H1 (cell line): ENCODE results near the gene TSPAN15. TPM values are rescaled to one million over a fixed set of nuclear protein-coding genes. Genes with fewer than 3 reads are reported as not detected.

Experiments used
- CTCF ChIA-PET: fragments of 300-600 bp; sonication (Branson Sonifier 250); formaldehyde crosslinking; loops from one replicate; lab custom pipeline; 2021; ENCODE audit not compliant: partially characterized antibody; lab: Charles Lee
- POLR2A ChIA-PET: fragments of 300-600 bp; sonication (Branson Sonifier 250); formaldehyde crosslinking; loops from one replicate; lab custom pipeline; 2021; ENCODE audit warnings: inconsistent platforms; ENCODE audit not compliant: partially characterized antibody; lab: Charles Lee
- DNase-seq, 2 experiments: peaks; one replicate each; pipeline versions ENCODE4 v3.0.0 to v3.0.0-alpha.2; 2010 to 2022; ENCODE audit warnings: low spot score in 2 of 2, low read depth in 1 of 2, mixed read lengths in 1 of 2
- FAIRE-seq: peaks from 2 replicates; lab custom pipeline; 2011; peaks lifted over from hg19 to GRCh38; lab: Jason Lieb, UNC
- H2AFZ ChIP-seq: 2 replicates; pipeline ENCODE4 v1.8.1; 2012; ENCODE audit warnings: low read length, inconsistent platforms
- H2AK5ac ChIP-seq: 2 replicates; pipeline ENCODE4 v1.6.1; 2013; ENCODE audit warnings: low read depth, low read length
- H2BK120ac ChIP-seq: replicated peaks from 2 replicates; pipeline ENCODE3; 2013; ENCODE audit warnings: low read depth, low read length, inconsistent platforms
- H2BK12ac ChIP-seq: 2 replicates; pipeline ENCODE4 v1.6.1; 2013; ENCODE audit warnings: low read depth, low read length
- H2BK15ac ChIP-seq: 2 replicates; pipeline ENCODE4 v1.6.1; 2013; ENCODE audit warnings: low read length
- H2BK20ac ChIP-seq: 2 replicates; pipeline ENCODE4 v1.6.1; 2013; ENCODE audit warnings: low read length
- H2BK5ac ChIP-seq: 2 replicates; pipeline ENCODE4 v1.6.1; 2013; ENCODE audit warnings: low read depth, low read length
- H3K14ac ChIP-seq: 2 replicates; pipeline ENCODE4 v1.6.1; 2013; ENCODE audit warnings: inconsistent platforms; ENCODE audit not compliant: insufficient read length
- H3K18ac ChIP-seq: 2 replicates; pipeline ENCODE4 v1.6.1; 2013; ENCODE audit warnings: low read length; ENCODE audit errors: extremely low read depth
- H3K23ac ChIP-seq: 2 replicates; pipeline ENCODE4 v1.6.1; 2013; ENCODE audit warnings: inconsistent platforms; ENCODE audit not compliant: insufficient read length
- H3K23me2 ChIP-seq: 2 replicates; pipeline ENCODE4 v1.6.1; 2013; ENCODE audit warnings: low read depth, low read length
- H3K27ac ChIP-seq: 2 replicates; pipeline ENCODE4 v1.6.1; 2011; ENCODE audit warnings: low read depth, low read length, inconsistent platforms
- H3K27me3 ChIP-seq, 4 experiments: replicated peaks in 1 of 4; 1 replicate in 1 of 4; 2 replicates in 3 of 4; pipeline versions ENCODE4 v1.6.1 to v1.8.1; 2011 to 2013; ENCODE audit warnings: low read length in 3 of 4, mild to moderate bottlenecking in 3 of 4, inconsistent platforms in 2 of 4, mixed read lengths in 2 of 4, moderate library complexity in 1 of 4; ENCODE audit not compliant: control insufficient read depth in 3 of 4, insufficient read depth in 3 of 4; ENCODE audit errors: extremely low read depth in 1 of 4
- H3K36me3 ChIP-seq, 4 experiments: 2 replicates each; pipeline versions ENCODE4 v1.6.1 to v1.8.1; 2011 to 2013; ENCODE audit warnings: mild to moderate bottlenecking in 4 of 4, low read length in 3 of 4, moderate library complexity in 2 of 4, control low read depth in 1 of 4, inconsistent platforms in 1 of 4; ENCODE audit not compliant: insufficient read depth in 4 of 4, control insufficient read depth in 2 of 4
- H3K4ac ChIP-seq: replicated peaks from 2 replicates; pipeline ENCODE3; 2013; ENCODE audit warnings: low read length, low read depth, mixed read lengths, inconsistent platforms; ENCODE audit not compliant: insufficient read length
- H3K4me1 ChIP-seq, 4 experiments: replicated peaks in 1 of 4; 1 replicate in 1 of 4; 2 replicates in 3 of 4; pipeline versions ENCODE4 v1.6.1 to v1.8.1; 2011 to 2013; ENCODE audit warnings: low read length in 3 of 4, inconsistent platforms in 2 of 4, mixed read lengths in 1 of 4; ENCODE audit not compliant: insufficient read depth in 4 of 4, control insufficient read depth in 3 of 4
- H3K4me2 ChIP-seq, 2 experiments: 2 replicates each; pipeline versions ENCODE4 v1.6.1 to v1.8.1; 2011 to 2013; ENCODE audit warnings: low read depth in 2 of 2, low read length in 2 of 2, control low read depth in 1 of 2, inconsistent platforms in 1 of 2, mild to moderate bottlenecking in 1 of 2; ENCODE audit not compliant: insufficient read depth in 1 of 2
- H3K4me3 ChIP-seq, 4 experiments: fragments of 200-600, 300-600 bp in 1 of 4; sonication (generic), shearing (Covaris generic), sonication (Bioruptor Twin) in 1 of 4; 2 replicates each; pipeline versions ENCODE4 v1.5.1 to v1.8.1; 2011 to 2016; ENCODE audit warnings: low read length in 4 of 4, low read depth in 3 of 4, control low read depth in 2 of 4, inconsistent platforms in 2 of 4, mild to moderate bottlenecking in 2 of 4, mixed read lengths in 1 of 4, moderate library complexity in 1 of 4; ENCODE audit not compliant: insufficient read depth in 2 of 4; ENCODE audit errors: extremely low read depth in 1 of 4
- H3K56ac ChIP-seq: replicated peaks from 2 replicates; pipeline ENCODE3; 2013; ENCODE audit warnings: low read depth, mild to moderate bottlenecking, mixed read lengths, low read length, inconsistent platforms; ENCODE audit not compliant: insufficient read length
- H3K79me1 ChIP-seq: 2 replicates; pipeline ENCODE4 v1.6.1; 2013; ENCODE audit warnings: low read depth, low read length, control low read depth
- H3K79me2 ChIP-seq, 2 experiments: 2 replicates each; pipeline versions ENCODE4 v1.6.1 to v1.8.1; 2012 to 2013; ENCODE audit warnings: low read length in 2 of 2, mild to moderate bottlenecking in 2 of 2, inconsistent platforms in 1 of 2; ENCODE audit not compliant: insufficient read depth in 2 of 2, control insufficient read depth in 1 of 2
- H3K9ac ChIP-seq, 4 experiments: replicated peaks in 1 of 4; 1 replicate in 1 of 4; 2 replicates in 3 of 4; pipeline versions ENCODE4 v1.6.1 to v1.8.1; 2011 to 2013; ENCODE audit warnings: low read depth in 3 of 4, low read length in 3 of 4, control low read depth in 2 of 4, mild to moderate bottlenecking in 2 of 4, moderate library complexity in 2 of 4, inconsistent platforms in 1 of 4; ENCODE audit errors: extremely low read depth in 1 of 4
- H3K9me3 ChIP-seq, 2 experiments: 2 replicates each; pipeline versions ENCODE4 v1.6.1 to v1.8.1; 2012 to 2013; ENCODE audit warnings: mild to moderate bottlenecking in 2 of 2, moderate library complexity in 2 of 2, control low read depth in 1 of 2, inconsistent platforms in 1 of 2, low read depth in 1 of 2, low read length in 1 of 2, mixed read lengths in 1 of 2; ENCODE audit not compliant: insufficient read depth in 2 of 2
- H4K20me1 ChIP-seq, 2 experiments: replicated peaks in 1 of 2; 2 replicates each; pipeline versions ENCODE3 to v1.8.1; 2011 to 2013; ENCODE audit warnings: inconsistent platforms in 2 of 2, low read length in 2 of 2, mild to moderate bottlenecking in 1 of 2; ENCODE audit not compliant: insufficient read depth in 2 of 2, control insufficient read depth in 1 of 2
- H4K5ac ChIP-seq: 2 replicates; pipeline ENCODE4 v1.6.1; 2013; ENCODE audit warnings: low read length, low read depth, mixed read lengths, inconsistent platforms; ENCODE audit not compliant: insufficient read length
- H4K8ac ChIP-seq: 2 replicates; pipeline ENCODE4 v1.8.0; 2013; ENCODE audit warnings: mild to moderate bottlenecking, moderate library complexity, low read length, inconsistent platforms; ENCODE audit not compliant: insufficient read depth; ENCODE audit errors: extremely low read depth
- H4K91ac ChIP-seq: replicated peaks from 2 replicates; pipeline ENCODE3; 2013; ENCODE audit warnings: low read length, mixed read lengths, inconsistent platforms; ENCODE audit not compliant: insufficient read length
- BCL11A ChIP-seq, 2 experiments: IDR thresholded peaks; one replicate each; pipeline ENCODE4 v1.6.1; 2011; ENCODE audit warnings: low read depth in 2 of 2, low read length in 2 of 2, mild to moderate bottlenecking in 2 of 2
- CTCF ChIP-seq, 3 experiments: IDR thresholded peaks; 1 replicate in 2 of 3; 2 replicates in 1 of 3; pipeline versions ENCODE4 v1.5.1 to v1.6.1; 2011; ENCODE audit warnings: low read length in 3 of 3, mild to moderate bottlenecking in 3 of 3, inconsistent platforms in 2 of 3, low read depth in 1 of 3, moderate library complexity in 1 of 3; ENCODE audit not compliant: insufficient read depth in 1 of 3; ENCODE audit errors: control extremely low read depth in 1 of 3
- EZH2 ChIP-seq: fragments of 200-600 bp; sonication (generic); IDR thresholded peaks from 2 replicates; pipeline ENCODE4 v1.7.1; 2012; ENCODE audit warnings: low read depth, mild to moderate bottlenecking, moderate library complexity, low read length, inconsistent platforms; ENCODE audit not compliant: severe bottlenecking
- HDAC6 ChIP-seq: IDR thresholded peaks from one replicate; pipeline ENCODE4 v1.7.1; 2012; ENCODE audit warnings: low read depth, mild to moderate bottlenecking, inconsistent platforms, low read length, moderate library complexity
- JUND ChIP-seq: IDR thresholded peaks from 2 replicates; pipeline ENCODE4 v1.6.1; 2011; ENCODE audit warnings: mild to moderate bottlenecking, improper control_type of control experiment, low read length
- RBBP5 ChIP-seq: IDR thresholded peaks from 2 replicates; pipeline ENCODE4 v1.7.1; 2012; ENCODE audit warnings: low read depth, mild to moderate bottlenecking, inconsistent platforms, low read length, moderate library complexity, borderline replicate concordance
- RNF2 ChIP-seq: fragments of 200-900, 300-1000 bp; sonication (generic); IDR thresholded peaks from 2 replicates; pipeline ENCODE4 v1.7.1; 2016; ENCODE audit warnings: borderline replicate concordance, low read depth, mild to moderate bottlenecking, antibody characterized with exemption, low read length; ENCODE audit not compliant: poor library complexity, severe bottlenecking; ENCODE audit errors: missing control alignments
- SP1 ChIP-seq: IDR thresholded peaks from 2 replicates; pipeline ENCODE4 v1.6.1; 2011; ENCODE audit warnings: low read depth, low read length
- WGBS, 2 experiments: shearing (Covaris generic) in 1 of 2; methylation state at CpG; one replicate each; pipeline versions ENCODE4 v1.1.6 to v1.1.7; 2013 to 2015; ENCODE audit warnings: low lambda C conversion rate in 2 of 2, mixed read lengths in 2 of 2, inconsistent platforms in 1 of 2, low coverage in 1 of 2, missing lambda C conversion rate in 1 of 2; ENCODE audit not compliant: insufficient replicate concordance in 2 of 2, insufficient coverage in 1 of 2, insufficient read length in 1 of 2; ENCODE audit errors: extremely low coverage in 1 of 2, missing lambda C conversion rate in 1 of 2; 5-methylcytosine and 5-hydroxymethylcytosine counted together
- polyA plus RNA-seq, 7 experiments: library from polyadenylated mRNA; depleted of rRNA in 3 of 7; stranded (reverse) in 5 of 7; unstranded in 2 of 7; fragments of >200 nt in 5 of 7; fragments of 200-250 nt in 2 of 7; gene quantifications; 1 replicate in 5 of 7; 2 replicates in 1 of 7; 4 replicates in 1 of 7; pipeline versions ENCODE4 v1.2.1 to v1.2.3, GENCODE V29; 2011 to 2013; ENCODE audit warnings: missing spikeins in 2 of 7, mixed read lengths in 2 of 7
- total RNA-seq: library from RNA; stranded (reverse); fragmentation: NEBNext Ultra II Directional; extraction: Animal tissue kit (Norgen Biotek cat#: 25700); gene quantifications from 2 replicates; pipeline ENCODE4 v1.2.1, GENCODE V29; 2021
- TF ChIP-seq, protein P1 (sequence below): IDR thresholded peaks from 2 replicates; pipeline ENCODE4 v1.6.1; 2012; ENCODE audit warnings: low read length, inconsistent platforms

The TSPAN15 gene
- total and polyA plus RNA-seq, 2 of the 8 experiments (the other 6 are each of a cell fraction or from before 2014, with no cell fraction given), result 9.7 to 20.0 TPM

DNA sequence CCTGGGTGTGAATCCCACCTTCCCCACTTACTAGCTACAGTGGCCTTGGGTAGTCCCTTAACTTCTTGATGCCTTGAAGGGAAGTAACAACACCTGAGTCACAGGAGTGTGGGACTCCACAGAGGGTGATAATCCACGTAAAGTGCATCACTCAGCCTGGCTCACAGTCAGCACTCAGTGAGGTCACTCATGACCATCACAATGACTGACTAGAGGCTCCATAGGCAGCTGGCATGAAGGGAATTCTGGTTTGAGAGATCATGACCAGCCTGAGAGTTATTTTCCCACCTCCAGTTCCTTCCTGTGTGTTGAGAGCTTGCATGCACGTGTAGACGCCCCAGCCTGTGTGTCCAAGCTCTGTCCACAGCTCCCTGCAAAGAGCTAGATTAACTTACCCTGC is 87.2 kb downstream of the TSPAN15 start:
- Histone ChIP-seq H3K23me2 (no peaks in the 10 kb centered on the region), H3K4ac (no peak overlapping the region), H2BK12ac (no peak overlapping the region), H4K5ac (no peak overlapping the region), H2BK5ac (no peak overlapping the region), H4K91ac (no peak overlapping the region), H3K23ac (no peak overlapping the region), H3K79me2 (no peaks in the 10 kb centered on the region), H2AK5ac (no peak overlapping the region), H3K27me3 (no peaks in the 10 kb centered on the region; a peak in 1 of 7 replicates), H2BK15ac (no peak overlapping the region), H4K8ac (no peak overlapping the region), H3K9me3 (peaks cover 21 to 23% of the 10 kb centered on the region in 2 experiments), H3K56ac (no peak overlapping the region), H3K18ac (no peak overlapping the region), H4K20me1 (no peaks in the 10 kb centered on the region), H3K4me2 (no peak overlapping the region), H3K9ac (no peak overlapping the region), H3K79me1 (no peaks in the 10 kb centered on the region), H3K4me3 (no peak overlapping the region), H3K36me3 (no peaks in the 10 kb centered on the region; a peak in 1 of 8 replicates), H3K27ac (no peak overlapping the region), H2BK20ac (no peak overlapping the region), H2BK120ac (no peak overlapping the region), H3K14ac (no peak overlapping the region), H3K4me1 (no peaks in the 10 kb centered on the region), H2AFZ (no peak overlapping the region)
- no peak for DNase-seq
- no peak for FAIRE-seq
- POLR2A ChIA-PET, result interaction anchor here (1.2 kb wide), 1 partner anchor 97 kb away, joined by 3 read pairs; no protein-coding TSS in a partner anchor
- WGBS, 2 experiments, result 72% methylated on average over 3 of the region's 3 CpGs; no CpG with 5 or more reads in 1 of the 2 experiments
- CTCF ChIA-PET, result interaction anchor here (0.7 to 3.5 kb wide), 5 partner anchors 10 to 99 kb away, joined by 3 to 12 read pairs (median 3); no protein-coding TSS in a partner anchor
- no peak for TF ChIP-seq RBBP5
- TF ChIP-seq SP1, result no peak
- TF ChIP-seq HDAC6, result no peak
- no peak for TF ChIP-seq CTCF (IDR thresholded peaks at IDR 0.05; ENCODE audit: control extremely low read depth in 1 of 3, insufficient read depth in 1 of 3, low read depth in 1 of 3, low read length in 3 of 3)
- TF ChIP-seq RNF2, result no peak
- TF ChIP-seq, protein P1, sequence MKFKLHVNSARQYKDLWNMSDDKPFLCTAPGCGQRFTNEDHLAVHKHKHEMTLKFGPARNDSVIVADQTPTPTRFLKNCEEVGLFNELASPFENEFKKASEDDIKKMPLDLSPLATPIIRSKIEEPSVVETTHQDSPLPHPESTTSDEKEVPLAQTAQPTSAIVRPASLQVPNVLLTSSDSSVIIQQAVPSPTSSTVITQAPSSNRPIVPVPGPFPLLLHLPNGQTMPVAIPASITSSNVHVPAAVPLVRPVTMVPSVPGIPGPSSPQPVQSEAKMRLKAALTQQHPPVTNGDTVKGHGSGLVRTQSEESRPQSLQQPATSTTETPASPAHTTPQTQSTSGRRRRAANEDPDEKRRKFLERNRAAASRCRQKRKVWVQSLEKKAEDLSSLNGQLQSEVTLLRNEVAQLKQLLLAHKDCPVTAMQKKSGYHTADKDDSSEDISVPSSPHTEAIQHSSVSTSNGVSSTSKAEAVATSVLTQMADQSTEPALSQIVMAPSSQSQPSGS, result no peak
- TF ChIP-seq JUND, result no peak
- no peak for TF ChIP-seq EZH2
- TF ChIP-seq BCL11A (IDR thresholded peaks at IDR 0.05; ENCODE audit: low read depth in 2 of 2, low read length in 2 of 2), result no peak
